Immature natural killer cell (primary cell): ENCODE measurements around the gene SIAE. TPM values are rescaled to one million over a fixed set of nuclear protein-coding genes. Genes with fewer than 3 reads are reported as not detected.

Experiments used
- DNase-seq, 3 donors: peaks; one replicate each; pipeline ENCODE4 v3.0.0; 2022; ENCODE audit warnings: mixed read lengths in 1 of 3
- H3K27ac Mint-ChIP-seq, 6 donors: one replicate each; pipeline ENCODE4 v1.8.0; 2020; ENCODE audit warnings: mixed read lengths in 6 of 6, mild to moderate bottlenecking in 5 of 6, inconsistent platforms in 4 of 6, moderate library complexity in 3 of 6
- H3K27me3 Mint-ChIP-seq, 3 donors: one replicate each; pipeline ENCODE4 v1.8.0; 2020 to 2021; ENCODE audit warnings: low read depth in 3 of 3, mild to moderate bottlenecking in 3 of 3, mixed read lengths in 3 of 3, moderate library complexity in 3 of 3, inconsistent platforms in 1 of 3
- H3K36me3 Mint-ChIP-seq, 3 donors: one replicate each; pipeline ENCODE4 v1.8.0; 2020; ENCODE audit warnings: mixed read lengths in 3 of 3, inconsistent platforms in 2 of 3, mild to moderate bottlenecking in 2 of 3
- H3K4me1 Mint-ChIP-seq, 2 donors: one replicate each; pipeline ENCODE4 v1.8.0; 2020; ENCODE audit warnings: inconsistent platforms in 2 of 2, mild to moderate bottlenecking in 2 of 2, mixed read lengths in 2 of 2, moderate library complexity in 1 of 2
- H3K4me3 Mint-ChIP-seq, 5 donors: one replicate each; pipeline ENCODE4 v1.8.0; 2020; ENCODE audit warnings: mild to moderate bottlenecking in 5 of 5, mixed read lengths in 5 of 5, inconsistent platforms in 3 of 5, moderate library complexity in 3 of 5
- H3K9me3 Mint-ChIP-seq, 6 donors: one replicate each; pipeline ENCODE4 v1.8.0; 2020; ENCODE audit warnings: mild to moderate bottlenecking in 6 of 6, mixed read lengths in 6 of 6, inconsistent platforms in 4 of 6, moderate library complexity in 3 of 6
- polyA plus RNA-seq, 3 donors: library from polyadenylated mRNA; unstranded; fragments of 300-500 nt; fragmentation: Illumina TruSeq; gene quantifications; one replicate each; pipeline ENCODE4 v1.2.3, GENCODE V29; 2021

SIAE gene
- polyA plus RNA-seq, 3 donors from 2014 or later, result 1.7 to 2.9 (median 2.6) TPM

GRCh38 chr11:124681421-124681820 is 7.9 kb upstream of the SIAE start:
- peaks cover 0 to 9% (median 5%) of the 10 kb centered on the region in 3 donors for H3K36me3 Mint-ChIP-seq
- H3K4me3 Mint-ChIP-seq, result no peak overlapping the region
- H3K9me3 Mint-ChIP-seq, result peaks cover 10 to 27% (median 14%) of the 10 kb centered on the region in 6 donors
- no peaks in the 10 kb centered on the region for H3K4me1 Mint-ChIP-seq
- H3K27me3 Mint-ChIP-seq, result peaks cover 7 to 13% (median 8%) of the 10 kb centered on the region in 3 donors
- no peak for DNase-seq
- H3K27ac Mint-ChIP-seq, result no peak overlapping the region

GRCh38 chr11:124678416-124678815 is 4.9 kb upstream of the SIAE start:
- Mint-ChIP-seq H3K36me3 (peaks cover 0 to 5% (median 4%) of the 10 kb centered on the region in 3 donors), H3K27me3 (peaks cover 15 to 18% (median 18%) of the 10 kb centered on the region in 3 donors), H3K4me1 (peaks cover 12 to 14% of the 10 kb centered on the region in 2 donors), H3K4me3 (no peak overlapping the region), H3K27ac (no peak overlapping the region), H3K9me3 (peaks cover 8 to 19% (median 12%) of the 10 kb centered on the region in 6 donors)
- no peak for DNase-seq

GRCh38 chr11:124676386-124676785 is 2.8 kb upstream of the SIAE start:
- H3K4me1 Mint-ChIP-seq, result peaks cover 19 to 21% of the 10 kb centered on the region in 2 donors
- H3K27ac Mint-ChIP-seq, result no peak overlapping the region
- peaks cover 16 to 28% (median 27%) of the 10 kb centered on the region in 3 donors for H3K27me3 Mint-ChIP-seq
- no peak for DNase-seq
- no peak overlapping the region for H3K4me3 Mint-ChIP-seq
- no peaks in the 10 kb centered on the region for H3K9me3 Mint-ChIP-seq
- no peaks in the 10 kb centered on the region for H3K36me3 Mint-ChIP-seq

- Mint-ChIP-seq H3K27ac (peak overlapping the region; percentile 80 to 97 (median 95)), H3K9me3 (no peaks in the 10 kb centered on the region), H3K4me3 (peak overlapping the region; percentile 92 to 96 (median 92)), H3K36me3 (no peaks in the 10 kb centered on the region), H3K4me1 (peaks cover 19 to 21% of the 10 kb centered on the region in 2 donors), H3K27me3 (peaks cover 16 to 27% (median 24%) of the 10 kb centered on the region in 3 donors)
- no peak for DNase-seq
These were observed 1.0 kb upstream of the SIAE start for GRCh38 chr11:124674571-124674970.

GRCh38 chr11:124674168-124674517 is 604 bp upstream of the SIAE start:
- H3K27me3 Mint-ChIP-seq, result peaks cover 16 to 27% (median 24%) of the 10 kb centered on the region in 3 donors
- H3K9me3 Mint-ChIP-seq, result no peaks in the 10 kb centered on the region
- H3K4me3 Mint-ChIP-seq, result peak overlapping the region; percentile 92 to 96 (median 92)

GRCh38 chr11:124672536-124673215 is 863 bp downstream of the SIAE start:
- Mint-ChIP-seq H3K36me3 (no peaks in the 10 kb centered on the region), H3K9me3 (no peaks in the 10 kb centered on the region), H3K4me3 (peak overlapping the region; percentile 61 to 93 (median 92)), H3K4me1 (peaks cover 19 to 21% of the 10 kb centered on the region in 2 donors), H3K27ac (peak overlapping the region; percentile 76 to 94 (median 91)), H3K27me3 (peaks cover 16 to 27% (median 22%) of the 10 kb centered on the region in 3 donors)
- DNase-seq, result peak in 1 of 3 donors; percentile 10

More at GRCh38 chr11:124674168-124674517, 604 bp upstream of the SIAE start:
- H3K4me1 Mint-ChIP-seq, result peaks cover 19 to 21% of the 10 kb centered on the region in 2 donors
- H3K27ac Mint-ChIP-seq, result peak overlapping the region; percentile 80 to 97 (median 95)
- DNase-seq, result peak in 1 of 3 donors; percentile 5
- no peaks in the 10 kb centered on the region for H3K36me3 Mint-ChIP-seq

- no peaks in the 10 kb centered on the region for H3K9me3 Mint-ChIP-seq
- no peak for DNase-seq
- peak overlapping the region in 1 of 6 donors; percentile 13 for H3K27ac Mint-ChIP-seq
- peaks cover 14 to 27% (median 21%) of the 10 kb centered on the region in 3 donors for H3K27me3 Mint-ChIP-seq
- H3K4me1 Mint-ChIP-seq, result peaks cover 19 to 21% of the 10 kb centered on the region in 2 donors
- H3K4me3 Mint-ChIP-seq, result no peak overlapping the region
- no peaks in the 10 kb centered on the region for H3K36me3 Mint-ChIP-seq
These were observed 2.8 kb downstream of the SIAE start for GRCh38 chr11:124670732-124671131.

- no peak overlapping the region for H3K4me3 Mint-ChIP-seq
- H3K27me3 Mint-ChIP-seq, result peaks cover 12 to 19% (median 19%) of the 10 kb centered on the region in 3 donors
- no peaks in the 10 kb centered on the region for H3K36me3 Mint-ChIP-seq
- no peaks in the 10 kb centered on the region for H3K9me3 Mint-ChIP-seq
- DNase-seq, result peak; percentile 53 to 60 (median 55)
- no peak overlapping the region for H3K27ac Mint-ChIP-seq
- peaks cover 12 to 13% of the 10 kb centered on the region in 2 donors for H3K4me1 Mint-ChIP-seq
These were observed 4.3 kb downstream of the SIAE start for GRCh38 chr11:124669193-124669592.

GRCh38 chr11:124667601-124668000 is 5.9 kb downstream of the SIAE start:
- H3K36me3 Mint-ChIP-seq, result no peaks in the 10 kb centered on the region
- no peaks in the 10 kb centered on the region for H3K9me3 Mint-ChIP-seq
- H3K4me3 Mint-ChIP-seq, result no peak overlapping the region
- H3K27me3 Mint-ChIP-seq, result peaks cover 0 to 6% (median 5%) of the 10 kb centered on the region in 3 donors
- peaks cover under 1 to 1% of the 10 kb centered on the region in 2 donors for H3K4me1 Mint-ChIP-seq
- DNase-seq, result no peak
- no peak overlapping the region for H3K27ac Mint-ChIP-seq

GRCh38 chr11:124663861-124664260 is 9.7 kb downstream of the SIAE start:
- Mint-ChIP-seq H3K27ac (no peak overlapping the region), H3K36me3 (peaks cover 0 to 4% (median 3%) of the 10 kb centered on the region in 3 donors), H3K4me3 (no peak overlapping the region), H3K4me1 (no peaks in the 10 kb centered on the region), H3K27me3 (peaks cover 0 to 1% (median 0%) of the 10 kb centered on the region in 3 donors), H3K9me3 (no peaks in the 10 kb centered on the region)
- DNase-seq, result no peak

GRCh38 chr11:124662106-124662505 is 11.4 kb downstream of the SIAE start:
- H3K36me3 Mint-ChIP-seq, result peaks cover 0 to 4% (median 3%) of the 10 kb centered on the region in 3 donors
- H3K4me3 Mint-ChIP-seq, result no peak overlapping the region
- H3K27me3 Mint-ChIP-seq, result peaks cover 0 to 1% (median 0%) of the 10 kb centered on the region in 3 donors
- H3K4me1 Mint-ChIP-seq, result no peaks in the 10 kb centered on the region
- no peak for DNase-seq
- no peaks in the 10 kb centered on the region for H3K9me3 Mint-ChIP-seq
- no peak overlapping the region for H3K27ac Mint-ChIP-seq

GRCh38 chr11:124661553-124661952 is 12.0 kb downstream of the SIAE start:
- Mint-ChIP-seq H3K4me3 (no peak overlapping the region), H3K36me3 (peaks cover 0 to 4% (median 3%) of the 10 kb centered on the region in 3 donors), H3K27ac (no peak overlapping the region)

GRCh38 chr11:124658986-124659385 is 14.6 kb downstream of the SIAE start:
- no peaks in the 10 kb centered on the region for H3K4me1 Mint-ChIP-seq
- peaks cover 0 to 7% (median 3%) of the 10 kb centered on the region in 3 donors for H3K36me3 Mint-ChIP-seq
- H3K27me3 Mint-ChIP-seq, result peaks cover 0 to 1% (median 0%) of the 10 kb centered on the region in 3 donors
- H3K27ac Mint-ChIP-seq, result no peak overlapping the region
- no peak overlapping the region for H3K4me3 Mint-ChIP-seq
- DNase-seq, result no peak
- H3K9me3 Mint-ChIP-seq, result no peaks in the 10 kb centered on the region

More at GRCh38 chr11:124661553-124661952, 12.0 kb downstream of the SIAE start:
- Mint-ChIP-seq H3K27me3 (peaks cover 0 to 1% (median 0%) of the 10 kb centered on the region in 3 donors), H3K9me3 (no peaks in the 10 kb centered on the region), H3K4me1 (no peaks in the 10 kb centered on the region)
- DNase-seq, result no peak

GRCh38 chr11:124658501-124658900 is 15.0 kb downstream of the SIAE start:
- DNase-seq, result no peak
- no peak overlapping the region for H3K27ac Mint-ChIP-seq
- no peaks in the 10 kb centered on the region for H3K27me3 Mint-ChIP-seq
- no peak overlapping the region for H3K4me3 Mint-ChIP-seq
- H3K4me1 Mint-ChIP-seq, result no peaks in the 10 kb centered on the region
- H3K9me3 Mint-ChIP-seq, result no peaks in the 10 kb centered on the region
- H3K36me3 Mint-ChIP-seq, result peaks cover 0 to 8% (median 3%) of the 10 kb centered on the region in 3 donors
